Sigmoid colon (tissue), 3 donors: Measurements from ENCODE around the gene CBLIF.

Experiments used
- CTCF ChIP-seq, 4 experiments: fragments of 450-650 bp in 3 of 4; fragments of 200-600 bp in 1 of 4; IDR thresholded peaks; one replicate each; pipeline ENCODE4 v1.5.1; 2016 to 2019; ENCODE audit warnings: antibody characterized with exemption in 4 of 4, mild to moderate bottlenecking in 3 of 4, moderate library complexity in 2 of 4
- POLR2A ChIP-seq, 2 donors: fragments of 450-650 bp; IDR thresholded peaks; one replicate each; pipeline ENCODE4 v1.6.1; 2016; ENCODE audit warnings: antibody characterized with exemption in 2 of 2, mild to moderate bottlenecking in 2 of 2, moderate library complexity in 2 of 2

- no peak for TF ChIP-seq CTCF (IDR thresholded peaks at IDR 0.05)
- TF ChIP-seq POLR2A (IDR thresholded peaks at IDR 0.05): no peak
These were observed 21.5 kb upstream of the CBLIF start for GRCh38 chr11:59866836-59867235.
